ENCODE measurements around the gene PKP4. TPM values are rescaled to one million over a fixed set of nuclear protein-coding genes. Genes with fewer than 3 reads are reported as not detected.

Gene PKP4
- total RNA-seq, 2 donors from 2014 or later = 90.5 to 102 TPM

DNA sequence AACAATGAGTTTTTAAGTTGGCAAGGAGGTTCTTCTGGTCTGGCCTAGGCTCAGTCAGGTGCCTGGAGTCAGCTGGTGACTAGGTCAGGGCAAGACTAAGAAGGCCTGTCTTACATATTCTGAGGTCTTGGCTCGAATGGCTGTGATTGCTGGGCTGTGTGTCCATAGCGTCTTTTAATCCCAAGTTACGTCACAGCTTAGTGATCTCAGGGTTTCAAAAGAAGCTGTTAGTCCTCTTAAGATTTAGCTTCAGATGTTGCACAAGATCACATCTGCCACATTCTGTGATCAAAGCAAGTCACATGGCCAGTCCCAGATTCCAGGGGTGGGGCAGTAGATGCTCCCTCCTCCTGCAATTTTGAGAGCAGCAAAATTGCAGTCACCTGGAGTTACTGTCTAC is 61.3 kb downstream of the PKP4 start:
- no peak overlapping the region for H3K27ac Mint-ChIP-seq
- Histone ChIP-seq H3K27ac (ENCODE audit: low read depth, low read length) (no peak overlapping the region), H3K4me1 (ENCODE audit: control insufficient read depth, insufficient read depth, low read length) (no peaks in the 10 kb centered on the region), H3K9me3 (ENCODE audit: control insufficient read depth, low read length) (peaks cover 15% of the 10 kb centered on the region), H3K9ac (ENCODE audit: extremely low read depth, low read length, poor library complexity, severe bottlenecking) (no peak overlapping the region), H3K4me3 (ENCODE audit: low read length) (no peak overlapping the region), H3K27me3 (ENCODE audit: control insufficient read depth, insufficient read depth, low read length, poor library complexity, severe bottlenecking) (no peaks in the 10 kb centered on the region), H3K36me3 (ENCODE audit: control insufficient read depth, insufficient read depth, low read length) (peaks cover 18% of the 10 kb centered on the region)
- H3K9me3 Mint-ChIP-seq = peaks cover 6% of the 10 kb centered on the region
- 90 to 94% methylated on average over 3 of the region's 3 CpGs for WGBS, 2 experiments (ENCODE audit: insufficient coverage in 1 of 2, insufficient read length in 1 of 2)
- H3K27me3 Mint-ChIP-seq (ENCODE audit: insufficient read depth) = no peaks in the 10 kb centered on the region
- no peak for DNase-seq
- peaks cover 12% of the 10 kb centered on the region for H3K4me1 Mint-ChIP-seq
- TF ChIP-seq, protein P1, sequence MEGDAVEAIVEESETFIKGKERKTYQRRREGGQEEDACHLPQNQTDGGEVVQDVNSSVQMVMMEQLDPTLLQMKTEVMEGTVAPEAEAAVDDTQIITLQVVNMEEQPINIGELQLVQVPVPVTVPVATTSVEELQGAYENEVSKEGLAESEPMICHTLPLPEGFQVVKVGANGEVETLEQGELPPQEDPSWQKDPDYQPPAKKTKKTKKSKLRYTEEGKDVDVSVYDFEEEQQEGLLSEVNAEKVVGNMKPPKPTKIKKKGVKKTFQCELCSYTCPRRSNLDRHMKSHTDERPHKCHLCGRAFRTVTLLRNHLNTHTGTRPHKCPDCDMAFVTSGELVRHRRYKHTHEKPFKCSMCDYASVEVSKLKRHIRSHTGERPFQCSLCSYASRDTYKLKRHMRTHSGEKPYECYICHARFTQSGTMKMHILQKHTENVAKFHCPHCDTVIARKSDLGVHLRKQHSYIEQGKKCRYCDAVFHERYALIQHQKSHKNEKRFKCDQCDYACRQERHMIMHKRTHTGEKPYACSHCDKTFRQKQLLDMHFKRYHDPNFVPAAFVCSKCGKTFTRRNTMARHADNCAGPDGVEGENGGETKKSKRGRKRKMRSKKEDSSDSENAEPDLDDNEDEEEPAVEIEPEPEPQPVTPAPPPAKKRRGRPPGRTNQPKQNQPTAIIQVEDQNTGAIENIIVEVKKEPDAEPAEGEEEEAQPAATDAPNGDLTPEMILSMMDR (conservative IDR thresholded peaks at IDR 0.05) = no peak
- no peak overlapping the region for H3K4me3 Mint-ChIP-seq
- H3K36me3 Mint-ChIP-seq (ENCODE audit: low read depth) = peaks cover 10% of the 10 kb centered on the region

DNA sequence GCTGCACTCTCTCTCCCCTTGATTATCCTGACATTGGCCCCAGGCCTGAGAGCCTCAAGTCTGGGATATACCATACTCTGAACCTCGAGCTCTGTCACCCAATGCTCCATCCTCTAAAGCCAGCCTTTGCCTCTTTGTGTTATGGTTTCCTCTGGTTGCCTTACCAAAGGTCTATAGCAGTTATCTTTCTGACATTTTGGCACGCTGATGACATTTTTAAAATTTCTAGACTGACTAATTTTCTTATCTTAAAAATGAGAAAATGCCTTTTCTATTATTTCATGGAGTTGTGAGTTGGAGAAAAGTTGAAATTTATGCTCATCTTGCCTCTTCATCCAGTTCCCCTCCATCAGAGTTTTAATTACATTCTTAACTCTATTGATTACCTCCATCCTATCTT is 62.7 kb downstream of the PKP4 start:
- H3K27me3 Mint-ChIP-seq (ENCODE audit: insufficient read depth) = no peaks in the 10 kb centered on the region
- H3K27ac Mint-ChIP-seq = no peak overlapping the region
- WGBS, 2 experiments (ENCODE audit: insufficient coverage in 1 of 2, insufficient read length in 1 of 2) = 86 to 91% methylated on average over 1 to 2 of the region's 2 CpGs
- peaks cover 10% of the 10 kb centered on the region for H3K36me3 Mint-ChIP-seq (ENCODE audit: low read depth)
- peaks cover 15% of the 10 kb centered on the region for H3K9me3 ChIP-seq (ENCODE audit: control insufficient read depth, low read length)
- H3K27me3 ChIP-seq (ENCODE audit: control insufficient read depth, insufficient read depth, low read length, poor library complexity, severe bottlenecking) = no peaks in the 10 kb centered on the region
- peaks cover 12% of the 10 kb centered on the region for H3K36me3 ChIP-seq (ENCODE audit: control insufficient read depth, insufficient read depth, low read length)
- H3K4me1 Mint-ChIP-seq = peaks cover 3% of the 10 kb centered on the region
- peaks cover 6% of the 10 kb centered on the region for H3K9me3 Mint-ChIP-seq
- DNase-seq = no peak
- no peaks in the 10 kb centered on the region for H3K4me1 ChIP-seq (ENCODE audit: control insufficient read depth, insufficient read depth, low read length)
- H3K4me3 ChIP-seq (ENCODE audit: low read length) = no peak overlapping the region
- H3K9ac ChIP-seq (ENCODE audit: extremely low read depth, low read length, poor library complexity, severe bottlenecking) = no peak overlapping the region
- no peak overlapping the region for H3K27ac ChIP-seq (ENCODE audit: low read depth, low read length)
- TF ChIP-seq, protein P1 (conservative IDR thresholded peaks at IDR 0.05) = no peak
- no peak overlapping the region for H3K4me3 Mint-ChIP-seq

DNA sequence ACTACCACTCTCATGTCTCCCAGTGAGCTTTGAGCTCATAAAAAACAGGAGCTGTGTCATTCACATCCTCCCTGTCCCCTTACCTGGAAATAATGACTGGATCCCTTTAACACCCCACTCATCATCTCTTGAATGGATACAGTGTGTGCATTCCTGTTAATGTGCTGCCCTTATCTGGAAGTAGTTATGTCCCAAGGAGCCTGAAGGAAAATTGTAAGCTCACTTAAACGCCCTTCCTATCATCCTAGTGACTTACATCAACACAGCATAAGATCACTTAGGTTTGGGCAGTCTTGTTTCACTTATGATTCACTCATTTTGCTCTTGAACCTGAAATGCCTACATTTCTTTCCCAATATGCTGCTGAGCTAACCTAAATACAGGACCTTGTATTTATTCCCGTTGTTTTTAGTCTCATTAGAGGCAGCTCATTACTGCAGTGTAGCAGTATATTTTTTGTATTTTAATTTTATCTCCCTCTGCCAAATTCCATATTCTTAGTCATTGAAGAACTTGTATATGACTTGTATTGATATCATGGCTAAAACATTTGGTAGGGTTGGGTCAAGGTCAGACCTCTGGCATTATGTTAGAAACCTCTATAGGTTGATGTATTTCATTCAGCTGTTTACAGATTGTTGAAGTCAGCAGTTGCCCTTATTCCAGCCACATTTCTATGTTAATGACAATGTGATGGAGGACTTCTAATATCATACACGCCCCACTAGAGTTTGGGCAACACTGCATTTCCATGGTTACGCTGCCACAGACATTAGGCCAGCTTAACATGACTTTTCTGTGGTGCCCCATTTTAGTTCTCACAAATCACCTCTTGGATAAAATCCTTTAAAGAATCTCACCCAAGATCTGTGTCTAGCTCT is 72.9 kb downstream of the PKP4 start:
- Histone ChIP-seq H3K9me3 (ENCODE audit: control insufficient read depth, low read length) (no peaks in the 10 kb centered on the region), H3K36me3 (ENCODE audit: control insufficient read depth, insufficient read depth, low read length) (peaks cover 16% of the 10 kb centered on the region), H3K27me3 (ENCODE audit: control insufficient read depth, insufficient read depth, low read length, poor library complexity, severe bottlenecking) (no peaks in the 10 kb centered on the region), H3K4me3 (ENCODE audit: low read length) (no peak overlapping the region), H3K4me1 (ENCODE audit: control insufficient read depth, insufficient read depth, low read length) (no peaks in the 10 kb centered on the region), H3K9ac (ENCODE audit: extremely low read depth, low read length, poor library complexity, severe bottlenecking) (no peak overlapping the region), H3K27ac (ENCODE audit: low read depth, low read length) (no peak overlapping the region)
- Mint-ChIP-seq H3K27ac (no peak overlapping the region), H3K4me1 (peaks cover 6% of the 10 kb centered on the region), H3K4me3 (no peak overlapping the region), H3K9me3 (peaks cover 2% of the 10 kb centered on the region), H3K27me3 (ENCODE audit: insufficient read depth) (no peaks in the 10 kb centered on the region), H3K36me3 (ENCODE audit: low read depth) (peaks cover 5% of the 10 kb centered on the region)
- WGBS, 2 experiments (ENCODE audit: insufficient coverage in 1 of 2, insufficient read length in 1 of 2) = 94 to 100% methylated on average over 2 to 4 of the region's 4 CpGs
- DNase-seq = no peak
- TF ChIP-seq, protein P1 (conservative IDR thresholded peaks at IDR 0.05) = no peak

Measured in endodermal cell (in vitro differentiated cells).